Retina (tissue), 1 donor: ENCODE results near the gene BSX.

Experiments used
- DNase-seq: peaks from one replicate; pipeline ENCODE4 v3.0.0-alpha.2; 2016

Gene BSX

GRCh38 chr11:122954455-122954854, 27.2 kb downstream of the BSX start:
- DNase-seq: no peak

GRCh38 chr11:122951211-122951610, 30.4 kb downstream of the BSX start:
- peak; percentile 48 for DNase-seq

- no peak for DNase-seq
These were observed 43.1 kb downstream of the BSX start for GRCh38 chr11:122938557-122938956.

GRCh38 chr11:122937983-122938382, 43.7 kb downstream of the BSX start:
- DNase-seq: no peak

- no peak for DNase-seq
These were observed 48.2 kb downstream of the BSX start for GRCh38 chr11:122933416-122933815.

GRCh38 chr11:122931510-122931909, 50.1 kb downstream of the BSX start:
- no peak for DNase-seq
